Activated T-cell treated with anti-CD3 and anti-CD28 coated beads, Interleukin-2, amount 50 U/mL, for 24 hours (primary cell): Measurements from ENCODE around the gene CPOX.
"Not testable (repeated sequence)": the region's sequence is repeated elsewhere in the genome, so short reads cannot be mapped to it uniquely, and the experiment has no call there.

Experiments used
- DNase-seq: peaks from one replicate; pipeline ENCODE4 v3.0.0-alpha.2; 2020
- H3K27ac Mint-ChIP-seq: 2 replicates; pipeline ENCODE4 v1.8.0; 2020; ENCODE audit warnings: mild to moderate bottlenecking, mixed read lengths
- H3K27me3 Mint-ChIP-seq: 2 replicates; pipeline ENCODE4 v1.8.0; 2020; ENCODE audit warnings: mixed read lengths
- H3K36me3 Mint-ChIP-seq: 2 replicates; pipeline ENCODE4 v1.8.0; 2020; ENCODE audit warnings: low read depth, mixed read lengths
- H3K4me1 Mint-ChIP-seq: 2 replicates; pipeline ENCODE4 v1.8.0; 2020; ENCODE audit warnings: low read depth, mixed read lengths
- H3K4me3 Mint-ChIP-seq: 2 replicates; pipeline ENCODE4 v1.8.0; 2020; ENCODE audit warnings: mild to moderate bottlenecking, moderate library complexity, mixed read lengths
- H3K9me3 Mint-ChIP-seq: 2 replicates; pipeline ENCODE4 v1.8.0; 2020; ENCODE audit warnings: mixed read lengths

CPOX gene

GRCh38 chr3:98560911-98561310 is 32.5 kb downstream of the CPOX start:
- no peak for DNase-seq
- Mint-ChIP-seq H3K4me1 (peaks cover 87% of the 10 kb centered on the region), H3K4me3 (no peak overlapping the region), H3K27ac (peak overlapping the region; percentile 82), H3K9me3 (no peaks in the 10 kb centered on the region), H3K27me3 (no peaks in the 10 kb centered on the region), H3K36me3 (peaks cover 2% of the 10 kb centered on the region)

GRCh38 chr3:98559769-98560168 is 33.6 kb downstream of the CPOX start:
- peaks cover 88% of the 10 kb centered on the region for H3K4me1 Mint-ChIP-seq
- H3K9me3 Mint-ChIP-seq, H3K27ac Mint-ChIP-seq, DNase-seq, H3K27me3 Mint-ChIP-seq, H3K4me3 Mint-ChIP-seq, H3K36me3 Mint-ChIP-seq: not testable (repeated sequence)

- Mint-ChIP-seq H3K27me3 (no peaks in the 10 kb centered on the region), H3K27ac (peak overlapping the region; percentile 98), H3K9me3 (peaks cover 2% of the 10 kb centered on the region), H3K36me3 (peaks cover 16% of the 10 kb centered on the region), H3K4me3 (peak overlapping the region; percentile 81), H3K4me1 (peaks cover 85% of the 10 kb centered on the region)
- DNase-seq: no peak
Measured at GRCh38 chr3:98558100-98558827, 35.1 kb downstream of the CPOX start.

GRCh38 chr3:98557324-98558010 is 35.9 kb downstream of the CPOX start:
- no peak for DNase-seq
- H3K9me3 Mint-ChIP-seq: peaks cover 2% of the 10 kb centered on the region
- peaks cover 23% of the 10 kb centered on the region for H3K36me3 Mint-ChIP-seq
- H3K4me1 Mint-ChIP-seq: peaks cover 86% of the 10 kb centered on the region
- H3K4me3 Mint-ChIP-seq: peak overlapping the region; percentile 81
- H3K27me3 Mint-ChIP-seq: no peaks in the 10 kb centered on the region
- peak overlapping the region; percentile 98 for H3K27ac Mint-ChIP-seq

GRCh38 chr3:98556164-98557130 is 37.0 kb downstream of the CPOX start:
- peak overlapping the region; percentile 81 for H3K4me3 Mint-ChIP-seq
- peaks cover 87% of the 10 kb centered on the region for H3K4me1 Mint-ChIP-seq
- H3K9me3 Mint-ChIP-seq: peaks cover 2% of the 10 kb centered on the region
- H3K27ac Mint-ChIP-seq: peak overlapping the region; percentile 98
- DNase-seq: peak; percentile 63
- H3K36me3 Mint-ChIP-seq: peaks cover 32% of the 10 kb centered on the region
- no peaks in the 10 kb centered on the region for H3K27me3 Mint-ChIP-seq

- Mint-ChIP-seq H3K36me3 (peaks cover 39% of the 10 kb centered on the region), H3K27me3 (no peaks in the 10 kb centered on the region), H3K4me1 (peaks cover 93% of the 10 kb centered on the region), H3K4me3 (peak overlapping the region; percentile 81), H3K9me3 (peaks cover 2% of the 10 kb centered on the region), H3K27ac (peak overlapping the region; percentile 98)
- DNase-seq: no peak
Measured at GRCh38 chr3:98555025-98555379, 38.4 kb downstream of the CPOX start.

GRCh38 chr3:98554580-98554979 is 38.8 kb downstream of the CPOX start:
- Mint-ChIP-seq H3K27ac (peak overlapping the region; percentile 98), H3K27me3 (no peaks in the 10 kb centered on the region), H3K4me1 (peaks cover 93% of the 10 kb centered on the region), H3K9me3 (peaks cover 2% of the 10 kb centered on the region), H3K36me3 (peaks cover 43% of the 10 kb centered on the region), H3K4me3 (peak overlapping the region; percentile 81)
- DNase-seq: no peak

- H3K4me1 Mint-ChIP-seq: peaks cover 94% of the 10 kb centered on the region
- H3K27me3 Mint-ChIP-seq: no peaks in the 10 kb centered on the region
- peaks cover 2% of the 10 kb centered on the region for H3K9me3 Mint-ChIP-seq
- H3K4me3 Mint-ChIP-seq: peak overlapping the region; percentile 81
- H3K36me3 Mint-ChIP-seq: peaks cover 51% of the 10 kb centered on the region
- no peak for DNase-seq
- peak overlapping the region; percentile 98 for H3K27ac Mint-ChIP-seq
Measured at GRCh38 chr3:98553753-98554152, 39.7 kb downstream of the CPOX start.

- peak overlapping the region; percentile 98 for H3K27ac Mint-ChIP-seq
- peaks cover 52% of the 10 kb centered on the region for H3K36me3 Mint-ChIP-seq
- H3K9me3 Mint-ChIP-seq: peaks cover 2% of the 10 kb centered on the region
- H3K27me3 Mint-ChIP-seq: no peaks in the 10 kb centered on the region
- H3K4me1 Mint-ChIP-seq: peaks cover 93% of the 10 kb centered on the region
- no peak for DNase-seq
- peak overlapping the region; percentile 81 for H3K4me3 Mint-ChIP-seq
Measured at GRCh38 chr3:98553021-98553563, 40.3 kb downstream of the CPOX start.

- H3K9me3 Mint-ChIP-seq: peaks cover 2% of the 10 kb centered on the region
- H3K27me3 Mint-ChIP-seq: no peaks in the 10 kb centered on the region
- peaks cover 52% of the 10 kb centered on the region for H3K36me3 Mint-ChIP-seq
- peak overlapping the region; percentile 98 for H3K27ac Mint-ChIP-seq
- H3K4me3 Mint-ChIP-seq: peak overlapping the region; percentile 81
- DNase-seq: no peak
- peaks cover 87% of the 10 kb centered on the region for H3K4me1 Mint-ChIP-seq
Measured at GRCh38 chr3:98552232-98553020, 41.0 kb downstream of the CPOX start.

- Mint-ChIP-seq H3K9me3 (peaks cover 2% of the 10 kb centered on the region), H3K4me3 (peak overlapping the region; percentile 81), H3K27ac (peak overlapping the region; percentile 98), H3K36me3 (peaks cover 52% of the 10 kb centered on the region), H3K27me3 (no peaks in the 10 kb centered on the region), H3K4me1 (peaks cover 80% of the 10 kb centered on the region)
- DNase-seq: no peak
Measured at GRCh38 chr3:98551754-98552153, 41.7 kb downstream of the CPOX start.

GRCh38 chr3:98551236-98551635 is 42.2 kb downstream of the CPOX start:
- Mint-ChIP-seq H3K4me3 (no peak overlapping the region), H3K4me1 (peaks cover 78% of the 10 kb centered on the region), H3K36me3 (peaks cover 52% of the 10 kb centered on the region), H3K27me3 (no peaks in the 10 kb centered on the region), H3K27ac (peak overlapping the region; percentile 98), H3K9me3 (peaks cover 2% of the 10 kb centered on the region)
- no peak for DNase-seq

GRCh38 chr3:98550833-98551232 is 42.6 kb downstream of the CPOX start:
- Mint-ChIP-seq H3K4me1 (peaks cover 79% of the 10 kb centered on the region), H3K36me3 (peaks cover 51% of the 10 kb centered on the region), H3K27ac (peak overlapping the region; percentile 38), H3K27me3 (no peaks in the 10 kb centered on the region), H3K9me3 (peaks cover 2% of the 10 kb centered on the region), H3K4me3 (no peak overlapping the region)
- DNase-seq: no peak
